ENCODE measurements around the gene ASIC4.
A peak's percentile ranks its signal among the peaks of the same experiment; 100 is the strongest.

ASIC4 gene

DNA sequence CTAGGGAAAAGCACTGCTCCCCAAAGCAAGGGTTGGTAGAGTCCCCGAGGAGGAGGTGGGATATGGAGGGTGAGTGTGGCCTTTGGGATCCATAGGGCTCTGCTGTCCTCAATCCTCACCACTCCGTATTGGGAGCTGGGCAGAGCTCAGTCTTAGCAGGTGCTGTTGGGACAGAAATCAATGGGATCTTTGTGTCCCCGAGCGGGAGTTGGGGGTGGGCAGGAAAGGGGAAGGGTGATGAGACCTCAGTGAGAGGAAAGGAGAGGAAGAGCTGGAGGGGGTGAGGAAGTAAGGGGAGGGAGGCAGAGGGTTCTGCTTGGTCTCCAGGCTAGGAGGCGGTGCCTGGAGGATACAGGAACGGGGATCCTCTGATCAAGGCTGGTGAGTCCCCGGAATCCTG is 2.6 kb downstream of the ASIC4 start:
- TF ChIP-seq, protein P1, sequence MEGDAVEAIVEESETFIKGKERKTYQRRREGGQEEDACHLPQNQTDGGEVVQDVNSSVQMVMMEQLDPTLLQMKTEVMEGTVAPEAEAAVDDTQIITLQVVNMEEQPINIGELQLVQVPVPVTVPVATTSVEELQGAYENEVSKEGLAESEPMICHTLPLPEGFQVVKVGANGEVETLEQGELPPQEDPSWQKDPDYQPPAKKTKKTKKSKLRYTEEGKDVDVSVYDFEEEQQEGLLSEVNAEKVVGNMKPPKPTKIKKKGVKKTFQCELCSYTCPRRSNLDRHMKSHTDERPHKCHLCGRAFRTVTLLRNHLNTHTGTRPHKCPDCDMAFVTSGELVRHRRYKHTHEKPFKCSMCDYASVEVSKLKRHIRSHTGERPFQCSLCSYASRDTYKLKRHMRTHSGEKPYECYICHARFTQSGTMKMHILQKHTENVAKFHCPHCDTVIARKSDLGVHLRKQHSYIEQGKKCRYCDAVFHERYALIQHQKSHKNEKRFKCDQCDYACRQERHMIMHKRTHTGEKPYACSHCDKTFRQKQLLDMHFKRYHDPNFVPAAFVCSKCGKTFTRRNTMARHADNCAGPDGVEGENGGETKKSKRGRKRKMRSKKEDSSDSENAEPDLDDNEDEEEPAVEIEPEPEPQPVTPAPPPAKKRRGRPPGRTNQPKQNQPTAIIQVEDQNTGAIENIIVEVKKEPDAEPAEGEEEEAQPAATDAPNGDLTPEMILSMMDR (IDR thresholded peaks at IDR 0.05; ENCODE audit: low read depth, low read length, missing control alignments), result no peak
- peaks cover 56% of the 10 kb centered on the region for H3K27me3 ChIP-seq (replicated peaks)
- no peak overlapping the region for H3K4me3 ChIP-seq (ENCODE audit: low read depth, low read length)
- H3K27ac ChIP-seq, result no peak overlapping the region
- H3K36me3 ChIP-seq (replicated peaks), result no peaks in the 10 kb centered on the region
- DNase-seq, result no peak
- in situ Hi-C loops (cut with HindIII; ENCODE audit: low pct_ligation_motif_present, low sequenced_read_pairs), result no loop called here

DNA sequence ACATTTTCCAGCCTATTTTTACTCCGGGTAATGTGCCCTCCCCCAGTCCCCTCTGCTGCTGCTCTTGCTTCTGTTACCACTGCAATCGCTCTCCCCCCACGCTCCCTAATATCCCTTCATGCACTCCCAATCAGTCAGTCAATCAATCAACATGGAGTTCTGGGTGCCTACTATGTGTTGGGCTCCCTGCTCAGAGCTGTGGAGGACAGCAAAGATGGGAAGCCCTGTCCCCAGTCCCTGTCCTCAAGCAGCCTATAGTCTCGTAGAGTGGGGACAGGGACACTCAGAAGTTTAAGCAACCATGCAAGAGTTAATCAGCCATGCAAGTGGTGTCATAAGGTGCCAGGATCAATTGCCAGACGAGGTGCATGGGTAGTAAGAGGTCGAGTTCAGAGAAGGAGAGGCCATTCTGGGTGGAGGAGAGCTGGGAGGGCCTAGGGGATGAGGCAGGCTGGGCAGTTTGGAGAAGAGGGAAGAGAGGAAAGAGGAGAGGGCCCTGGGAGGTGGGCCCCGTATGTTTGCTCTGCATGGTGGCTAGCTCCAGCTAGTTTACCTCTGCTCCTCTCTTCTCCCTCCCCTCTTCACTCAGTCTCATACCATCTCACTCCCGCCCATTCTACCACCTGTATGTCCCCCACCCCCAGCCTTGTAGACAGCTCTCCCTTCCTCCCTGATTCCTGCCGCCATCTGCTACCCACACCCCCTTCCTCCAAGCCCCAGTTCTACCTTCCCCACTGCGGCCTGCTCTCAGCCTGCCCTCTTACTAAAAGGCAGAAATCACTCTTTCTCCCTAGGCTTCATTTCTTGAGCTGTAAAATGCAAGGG is 3.9 kb downstream of the ASIC4 start:
- Histone ChIP-seq H3K36me3 (replicated peaks) (no peaks in the 10 kb centered on the region), H3K27ac (no peak overlapping the region), H3K4me3 (ENCODE audit: low read depth, low read length) (no peak overlapping the region), H3K27me3 (replicated peaks) (peaks cover 44% of the 10 kb centered on the region)
- TF ChIP-seq, protein P1 (IDR thresholded peaks at IDR 0.05; ENCODE audit: low read depth, low read length, missing control alignments), result no peak
- no peak for DNase-seq
- in situ Hi-C loops (cut with HindIII; ENCODE audit: low pct_ligation_motif_present, low sequenced_read_pairs), result no loop called here

DNA sequence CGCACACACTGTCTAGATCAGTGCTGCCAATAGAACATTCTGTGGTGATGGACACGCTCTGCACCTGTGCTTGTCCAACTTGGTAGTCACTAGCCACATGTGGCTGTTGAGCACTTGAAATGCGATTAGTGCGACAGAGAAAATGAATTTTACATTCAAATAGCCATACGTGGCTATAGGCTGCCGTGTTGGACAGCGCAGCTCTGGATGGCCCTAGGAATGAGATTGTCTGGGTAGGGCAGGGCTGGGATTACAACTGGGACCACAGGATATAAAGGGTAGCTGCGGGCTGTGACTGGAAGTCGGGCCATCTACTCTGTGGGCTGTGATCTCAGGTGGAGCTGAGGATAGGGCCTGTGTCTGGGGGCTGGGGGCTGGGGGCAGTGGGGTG is 5.2 kb downstream of the ASIC4 start:
- TF ChIP-seq, protein P1 (IDR thresholded peaks at IDR 0.05; ENCODE audit: low read depth, low read length, missing control alignments), result no peak
- H3K27ac ChIP-seq, result no peak overlapping the region

DNA sequence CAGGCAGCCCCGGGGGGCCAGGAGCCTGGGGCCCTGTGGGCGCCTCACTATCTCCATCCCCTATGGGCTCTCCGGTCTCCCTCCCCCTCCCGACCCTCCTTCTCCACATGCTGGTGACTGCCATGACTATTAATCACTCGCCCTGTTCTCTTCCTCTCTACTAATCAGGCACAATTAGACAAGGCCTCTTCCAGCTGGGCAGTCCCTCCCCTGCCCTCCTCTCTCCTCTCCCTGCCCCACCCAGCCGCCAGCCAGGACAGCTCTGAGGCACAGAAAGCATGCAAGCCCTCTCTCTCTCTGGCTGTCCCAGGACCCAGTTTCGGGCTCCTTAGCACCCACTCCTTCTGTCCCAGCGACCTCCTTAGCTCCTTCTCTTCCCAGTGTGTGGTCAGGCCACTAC is 5.8 kb downstream of the ASIC4 start:
- TF ChIP-seq, protein P1 (IDR thresholded peaks at IDR 0.05; ENCODE audit: low read depth, low read length, missing control alignments), result no peak
- no peak overlapping the region for H3K4me3 ChIP-seq (ENCODE audit: low read depth, low read length)
- H3K27ac ChIP-seq, result no peak overlapping the region
- peaks cover 26% of the 10 kb centered on the region for H3K27me3 ChIP-seq (replicated peaks)
- no peaks in the 10 kb centered on the region for H3K36me3 ChIP-seq (replicated peaks)
- DNase-seq, result no peak
- in situ Hi-C loops (cut with HindIII; ENCODE audit: low pct_ligation_motif_present, low sequenced_read_pairs), result no loop called here

More for the DNA sequence above, 5.2 kb downstream of the ASIC4 start:
- peaks cover 31% of the 10 kb centered on the region for H3K27me3 ChIP-seq (replicated peaks)
- DNase-seq, result no peak
- no peak overlapping the region for H3K4me3 ChIP-seq (ENCODE audit: low read depth, low read length)
- H3K36me3 ChIP-seq (replicated peaks), result no peaks in the 10 kb centered on the region
- in situ Hi-C loops (cut with HindIII; ENCODE audit: low pct_ligation_motif_present, low sequenced_read_pairs), result no loop called here

DNA sequence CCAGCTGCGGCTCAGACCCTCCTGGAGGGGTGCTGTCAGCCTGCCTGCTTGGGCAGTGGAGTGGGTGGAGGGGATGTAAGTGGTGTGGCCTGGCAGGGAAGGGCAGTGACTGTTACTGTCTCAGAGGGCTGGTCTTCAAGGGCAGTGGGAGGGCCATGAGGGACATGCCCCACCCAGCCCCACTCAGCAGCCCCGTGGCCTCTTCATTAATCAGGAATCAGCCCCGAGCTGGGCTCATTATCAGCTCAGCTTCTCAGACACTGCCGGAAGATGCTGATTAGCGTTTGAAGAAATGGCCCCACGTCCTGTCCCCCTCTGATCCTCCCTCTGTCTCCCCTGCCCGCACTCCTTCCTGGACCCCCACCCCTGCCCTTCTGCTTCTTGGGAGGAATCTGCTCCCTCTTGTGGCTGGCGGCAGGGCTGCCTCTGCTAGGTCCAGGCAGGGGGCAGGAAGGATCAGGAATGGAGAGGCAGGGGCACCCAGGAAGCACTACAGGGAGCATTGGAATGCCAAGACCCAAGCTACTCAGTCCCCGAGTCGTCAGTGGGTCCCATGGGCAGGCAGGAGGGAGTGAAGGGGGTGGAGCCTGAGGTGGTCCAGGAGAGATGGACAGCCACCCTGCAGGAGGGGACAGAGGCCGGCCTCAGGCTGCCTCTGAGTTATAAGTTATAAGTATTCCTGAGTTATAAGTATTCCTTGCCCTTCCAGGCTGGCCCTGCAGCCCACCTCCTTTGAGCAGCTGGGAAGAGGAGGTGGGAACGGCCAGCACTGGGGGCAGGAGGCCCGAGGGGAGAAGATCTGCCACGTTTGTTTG is 7.0 kb downstream of the ASIC4 start:
- H3K27ac ChIP-seq, result no peak overlapping the region
- in situ Hi-C loops (cut with HindIII; ENCODE audit: low pct_ligation_motif_present, low sequenced_read_pairs), result no loop called here
- no peak overlapping the region for H3K4me3 ChIP-seq (ENCODE audit: low read depth, low read length)
- H3K36me3 ChIP-seq (replicated peaks), result no peaks in the 10 kb centered on the region
- peaks cover 14% of the 10 kb centered on the region for H3K27me3 ChIP-seq (replicated peaks)
- no peak for DNase-seq
- TF ChIP-seq, protein P1 (IDR thresholded peaks at IDR 0.05; ENCODE audit: low read depth, low read length, missing control alignments), result peak; percentile 95
